ENCODE data around the gene DAPK2. TPM values are rescaled to one million over a fixed set of nuclear protein-coding genes. Genes with fewer than 3 reads are reported as not detected.

The DAPK2 gene
- total and polyA plus RNA-seq, 2 of the 4 experiments (the other 2 are of a cell fraction) = 0.34 to 0.36 TPM

DNA sequence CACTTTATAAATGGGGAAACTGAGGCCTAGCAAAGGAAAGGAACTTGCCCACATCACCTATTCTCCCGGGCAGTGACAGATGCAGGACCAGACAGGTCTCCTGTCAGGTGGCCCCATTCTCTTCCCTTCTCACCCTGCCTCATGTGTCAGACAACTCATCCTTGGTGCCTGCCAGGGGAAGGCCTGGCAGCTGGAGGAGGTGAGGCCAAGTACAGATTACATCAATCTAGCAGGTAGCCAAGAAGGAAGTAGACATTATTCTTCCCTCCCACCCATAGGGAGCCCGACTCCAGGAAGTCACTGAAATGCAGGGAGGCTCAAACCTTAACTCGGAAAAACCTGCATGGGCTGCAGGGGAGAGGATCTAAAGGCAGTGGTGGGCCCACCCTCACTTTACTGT lies 39.6 kb downstream of the DAPK2 start:
- H4K5ac ChIP-seq (ENCODE audit: low read depth, low read length) = no peak overlapping the region
- no peak overlapping the region for H3K14ac ChIP-seq (replicated peaks; ENCODE audit: low read depth, low read length)
- H3K4me3 ChIP-seq (ENCODE audit: insufficient read depth, low read depth, low read length) = no peak overlapping the region
- H3K9me1 ChIP-seq (ENCODE audit: insufficient read depth, low read length) = no peaks in the 10 kb centered on the region; the same call in 1 of the 2 replicates
- no peak overlapping the region for H3K4ac ChIP-seq (ENCODE audit: low read depth, low read length)
- H3K23ac ChIP-seq (ENCODE audit: low read depth, low read length) = no peak overlapping the region
- TF ChIP-seq NFE2L2 (IDR thresholded peaks at IDR 0.05; ENCODE audit: low read depth, low read length) (no peak), SMC3 (IDR thresholded peaks at IDR 0.05; ENCODE audit: low read depth, low read length) (no peak), CHD1 (IDR thresholded peaks at IDR 0.05; ENCODE audit: low read depth, low read length) (no peak), RAD21 (IDR thresholded peaks at IDR 0.05; ENCODE audit: low read length) (no peak), RFX5 (IDR thresholded peaks at IDR 0.05; ENCODE audit: low read depth, low read length) (no peak), MAZ (IDR thresholded peaks at IDR 0.05; ENCODE audit: borderline replicate concordance, low read depth, low read length) (no peak), MAFK (IDR thresholded peaks at IDR 0.05; ENCODE audit: low read depth, low read length) (no peak)
- H3K27ac ChIP-seq (ENCODE audit: insufficient read depth, low read length) = no peak overlapping the region
- H3K27me3 ChIP-seq (ENCODE audit: control insufficient read depth, insufficient read depth, low read length) = peaks cover 36% of the 10 kb centered on the region
- no peak overlapping the region for H3K18ac ChIP-seq (ENCODE audit: low read depth, low read length)
- no peak overlapping the region for H2AK5ac ChIP-seq (ENCODE audit: low read depth, low read length)
- H3K4me1 ChIP-seq (ENCODE audit: control insufficient read depth, insufficient read depth, low read length) = peaks cover 2% of the 10 kb centered on the region; the same call in 1 of the 2 replicates
- ATAC-seq (ENCODE audit: low read depth) (no peak), DNase-seq (no peak)
- intact Hi-C loops (cut with micrococcal nuclease) (no loop called here), dilution Hi-C loops (cut with HindIII; ENCODE audit: low sequenced_read_pairs, unreplicated experiment) (no loop called here), in situ Hi-C loops (cut with MboI; ENCODE audit: low sequenced_read_pairs) (no loop called here)
- WGBS, 2 experiments (ENCODE audit: extremely low coverage in 2 of 2, insufficient read length in 1 of 2) = no CpG with 5 or more reads among the region's 3 CpGs
- no peak overlapping the region for H2BK5ac ChIP-seq (ENCODE audit: low read depth, low read length, poor library complexity, severe bottlenecking)
- H3K9ac ChIP-seq (ENCODE audit: low read depth, low read length) = no peak overlapping the region
- CTCF ChIA-PET = no interaction called here
- H2BK20ac ChIP-seq (ENCODE audit: low read depth, low read length) = no peak overlapping the region
- H3K9me3 ChIP-seq (ENCODE audit: control insufficient read depth, insufficient read depth, low read length) = no peaks in the 10 kb centered on the region
- no peak overlapping the region for H4K91ac ChIP-seq (ENCODE audit: insufficient read depth, low read depth, low read length)
- H3K36me3 ChIP-seq (ENCODE audit: control insufficient read depth, insufficient read depth, low read length) = no peaks in the 10 kb centered on the region
- no peaks in the 10 kb centered on the region for H3K79me1 ChIP-seq (ENCODE audit: low read depth in 1 of 2, low read length in 2 of 2)
- no TSS peak for BruUV-seq (replicated peaks)
- POLR2A ChIA-PET (ENCODE audit: unreplicated experiment) = no interaction called here
- H4K20me1 ChIP-seq (ENCODE audit: insufficient read depth, low read length) = no peaks in the 10 kb centered on the region
- H2AFZ ChIP-seq (replicated peaks; ENCODE audit: low read length, poor library complexity) = peak overlapping the region; percentile 65
- no peak overlapping the region for H2BK15ac ChIP-seq (ENCODE audit: low read depth, low read length)
- H2AK9ac ChIP-seq (replicated peaks; ENCODE audit: low read depth, low read length, poor library complexity) = no peak overlapping the region
- H3K4me2 ChIP-seq (ENCODE audit: low read depth, low read length) = no peak overlapping the region
- no peak overlapping the region for H2BK120ac ChIP-seq (ENCODE audit: low read depth, low read length)
- no peak overlapping the region for H4K8ac ChIP-seq (ENCODE audit: low read depth in 2 of 2, low read length in 2 of 2)
- no peak overlapping the region for H3K56ac ChIP-seq (ENCODE audit: extremely low read depth, insufficient read depth, low read length)
